Measurements from ENCODE around the gene CACNA2D1. TPM values are rescaled to one million over a fixed set of nuclear protein-coding genes. Genes with fewer than 3 reads are reported as not detected.
"Not testable (repeated sequence)": the region's sequence is repeated elsewhere in the genome, so short reads cannot be mapped to it uniquely, and the experiment has no call there.

CACNA2D1 gene
- total RNA-seq, 4 donors from 2014 or later = 0.30 to 12.8 (median 2.4) TPM

DNA sequence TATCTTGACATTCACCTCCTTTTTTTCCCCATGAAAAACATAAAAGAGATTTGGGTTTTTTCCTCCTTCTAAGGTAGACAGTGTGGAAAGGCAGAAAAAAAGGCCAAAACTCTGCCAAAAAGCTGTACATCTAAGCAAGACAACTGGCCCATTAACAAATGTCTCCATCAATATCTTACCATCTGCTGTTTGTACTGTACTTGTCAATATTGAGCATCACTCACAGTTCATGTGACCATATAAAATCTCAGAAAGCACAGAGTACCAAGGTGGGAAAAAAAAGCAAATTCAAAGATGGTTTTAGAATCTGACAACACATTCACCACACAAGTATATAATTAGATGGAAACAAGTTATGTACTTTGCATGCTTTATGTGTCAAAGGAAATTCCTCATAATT lies 52.6 kb downstream of the CACNA2D1 start:
- no peaks in the 10 kb centered on the region for H3K27me3 ChIP-seq
- no peak for TF ChIP-seq POLR2A (IDR thresholded peaks at IDR 0.05)
- TF ChIP-seq, protein P1, sequence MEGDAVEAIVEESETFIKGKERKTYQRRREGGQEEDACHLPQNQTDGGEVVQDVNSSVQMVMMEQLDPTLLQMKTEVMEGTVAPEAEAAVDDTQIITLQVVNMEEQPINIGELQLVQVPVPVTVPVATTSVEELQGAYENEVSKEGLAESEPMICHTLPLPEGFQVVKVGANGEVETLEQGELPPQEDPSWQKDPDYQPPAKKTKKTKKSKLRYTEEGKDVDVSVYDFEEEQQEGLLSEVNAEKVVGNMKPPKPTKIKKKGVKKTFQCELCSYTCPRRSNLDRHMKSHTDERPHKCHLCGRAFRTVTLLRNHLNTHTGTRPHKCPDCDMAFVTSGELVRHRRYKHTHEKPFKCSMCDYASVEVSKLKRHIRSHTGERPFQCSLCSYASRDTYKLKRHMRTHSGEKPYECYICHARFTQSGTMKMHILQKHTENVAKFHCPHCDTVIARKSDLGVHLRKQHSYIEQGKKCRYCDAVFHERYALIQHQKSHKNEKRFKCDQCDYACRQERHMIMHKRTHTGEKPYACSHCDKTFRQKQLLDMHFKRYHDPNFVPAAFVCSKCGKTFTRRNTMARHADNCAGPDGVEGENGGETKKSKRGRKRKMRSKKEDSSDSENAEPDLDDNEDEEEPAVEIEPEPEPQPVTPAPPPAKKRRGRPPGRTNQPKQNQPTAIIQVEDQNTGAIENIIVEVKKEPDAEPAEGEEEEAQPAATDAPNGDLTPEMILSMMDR (IDR thresholded peaks at IDR 0.05) = no peak
- H3K36me3 ChIP-seq = no peaks in the 10 kb centered on the region
- H3K4me1 ChIP-seq = no peaks in the 10 kb centered on the region
- intact Hi-C loops (cut with DNase I) = no loop called here
- no peak overlapping the region for H3K4me3 ChIP-seq
- no peaks in the 10 kb centered on the region for H3K9me3 ChIP-seq
- no peak for DNase-seq
- no peak overlapping the region for H3K27ac ChIP-seq

DNA sequence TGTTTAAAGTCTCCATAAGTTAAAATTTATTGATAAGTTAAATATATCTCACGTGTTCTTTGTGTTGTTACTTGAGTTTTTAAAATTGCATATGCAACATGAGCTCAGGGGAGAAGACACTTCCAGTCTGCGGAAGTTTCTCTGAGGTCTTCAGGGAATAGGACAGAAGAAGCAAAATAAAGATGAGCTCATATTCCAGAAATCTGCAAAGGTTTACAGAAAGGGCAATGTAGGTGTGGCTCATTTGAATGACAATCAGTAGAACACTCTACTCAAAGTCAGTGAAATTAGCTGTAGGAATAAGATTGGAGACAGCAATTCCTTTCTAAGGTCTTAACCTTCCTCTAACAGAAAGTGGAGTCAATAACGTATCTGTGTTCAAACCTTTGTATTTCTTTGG lies 53.7 kb downstream of the CACNA2D1 start:
- Histone ChIP-seq H3K27ac (no peak overlapping the region), H3K36me3 (no peaks in the 10 kb centered on the region), H3K9me3 (no peaks in the 10 kb centered on the region), H3K4me3 (no peak overlapping the region), H3K4me1 (no peaks in the 10 kb centered on the region), H3K27me3 (no peaks in the 10 kb centered on the region)
- no peak for TF ChIP-seq POLR2A (IDR thresholded peaks at IDR 0.05)
- TF ChIP-seq, protein P1 (IDR thresholded peaks at IDR 0.05) = no peak
- WGBS, 2 donors = 75 to 89% methylated on average over 3 of the region's 3 CpGs
- intact Hi-C loops (cut with DNase I) = no loop called here
- no peak for DNase-seq

DNA sequence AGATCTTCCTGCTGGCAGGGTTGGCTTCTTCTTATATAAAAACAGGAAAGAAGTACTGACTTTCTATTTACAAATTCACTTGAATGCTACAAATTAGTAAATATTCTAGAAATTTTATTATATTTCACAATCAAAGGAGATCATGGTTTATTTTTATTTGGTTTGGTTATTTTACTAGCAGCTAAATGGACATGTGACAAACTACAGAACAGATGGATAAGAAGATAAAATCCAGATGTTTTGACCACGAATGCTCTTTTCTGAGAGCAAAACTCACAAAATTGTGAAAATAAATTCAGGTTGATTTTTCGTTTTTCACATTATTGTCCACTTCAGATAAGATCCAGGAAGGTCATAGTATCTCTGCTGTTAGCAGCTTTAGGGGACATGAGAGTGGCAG lies 55.4 kb downstream of the CACNA2D1 start:
- Histone ChIP-seq H3K9me3 (no peaks in the 10 kb centered on the region), H3K27ac (no peak overlapping the region), H3K27me3 (no peaks in the 10 kb centered on the region), H3K36me3 (no peaks in the 10 kb centered on the region), H3K4me3 (no peak overlapping the region), H3K4me1 (no peaks in the 10 kb centered on the region)
- WGBS, 2 donors = 57 to 69% methylated on average over 2 of the region's 2 CpGs
- intact Hi-C loops (cut with DNase I) = no loop called here
- no peak for DNase-seq
- no peak for TF ChIP-seq POLR2A (IDR thresholded peaks at IDR 0.05)
- TF ChIP-seq, protein P1 (IDR thresholded peaks at IDR 0.05) = no peak

DNA sequence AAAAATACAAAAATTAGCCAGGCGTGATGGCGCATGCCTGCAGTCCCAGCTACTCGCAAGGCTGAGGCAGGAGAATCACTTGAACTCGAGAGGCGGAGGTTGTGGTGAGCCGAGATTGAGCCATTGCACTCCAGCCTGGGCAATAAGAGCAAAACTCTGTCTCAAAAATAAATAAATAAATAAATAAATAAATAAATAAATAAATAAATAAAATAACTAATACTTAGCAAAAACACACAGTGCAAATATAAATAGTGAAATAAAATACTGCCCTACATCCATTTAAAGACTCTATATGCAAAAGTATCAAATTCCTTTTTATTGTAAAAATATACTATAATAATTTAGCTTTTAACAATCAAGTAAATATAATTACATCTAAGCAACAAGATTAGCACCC lies 57.0 kb downstream of the CACNA2D1 start:
- DNase-seq; H3K9me3 ChIP-seq; H3K27ac ChIP-seq; H3K36me3 ChIP-seq; H3K4me3 ChIP-seq; H3K27me3 ChIP-seq; intact Hi-C loops (cut with DNase I): not testable (repeated sequence)
- H3K4me1 ChIP-seq = peaks cover 0 to 12% (median 0%) of the 10 kb centered on the region in 3 donors
- 85 to 91% methylated on average over 6 of the region's 6 CpGs for WGBS, 2 donors

DNA sequence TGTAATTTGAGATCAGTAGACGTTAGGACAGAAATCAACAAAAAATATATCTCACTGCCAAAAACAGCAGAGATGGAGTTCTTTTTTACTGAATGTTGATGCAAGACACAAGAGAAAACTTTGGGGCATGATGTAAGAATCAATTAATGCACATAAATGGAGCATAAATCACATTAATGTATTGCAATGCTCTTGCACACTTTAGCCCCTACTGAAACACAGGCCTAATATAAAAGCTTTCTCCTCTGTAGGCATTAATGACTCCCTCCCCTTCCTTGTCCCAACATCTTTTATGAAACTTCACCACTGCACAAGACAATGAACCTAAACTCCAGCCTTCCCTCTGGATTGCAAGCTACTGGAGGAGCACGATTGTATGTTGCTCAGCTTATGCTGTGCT lies 58.8 kb downstream of the CACNA2D1 start:
- no peak for TF ChIP-seq POLR2A (IDR thresholded peaks at IDR 0.05)
- TF ChIP-seq, protein P1 (IDR thresholded peaks at IDR 0.05) = no peak
- Histone ChIP-seq H3K27me3 (no peaks in the 10 kb centered on the region), H3K36me3 (no peaks in the 10 kb centered on the region), H3K4me3 (no peak overlapping the region), H3K9me3 (no peaks in the 10 kb centered on the region), H3K4me1 (peaks cover 0 to 12% (median 0%) of the 10 kb centered on the region in 3 donors), H3K27ac (no peak overlapping the region)
- 75 to 81% methylated on average over 2 of the region's 2 CpGs for WGBS, 2 donors
- DNase-seq = no peak
- intact Hi-C loops (cut with DNase I) = no loop called here

DNA sequence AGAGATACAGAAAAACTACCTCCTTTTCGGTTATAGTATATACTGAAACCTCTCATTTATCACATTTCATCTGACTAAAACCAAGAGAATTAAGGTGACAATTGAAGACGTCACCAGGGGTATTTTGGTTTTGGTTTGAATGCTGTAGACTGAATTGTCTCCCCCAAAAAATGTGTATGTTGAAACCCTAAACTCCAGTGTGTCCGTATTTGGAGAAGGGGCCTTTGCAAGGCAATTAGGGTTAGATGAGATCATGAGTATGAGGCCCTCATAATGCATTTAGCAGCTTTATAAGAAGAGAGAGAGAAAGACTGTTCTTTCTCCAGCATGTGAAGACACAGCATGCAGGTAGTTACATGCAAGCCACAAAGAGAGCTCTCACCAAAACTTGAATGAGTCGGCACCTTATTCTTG lies 59.5 kb downstream of the CACNA2D1 start:
- Histone ChIP-seq H3K27me3 (no peaks in the 10 kb centered on the region), H3K36me3 (no peaks in the 10 kb centered on the region), H3K4me1 (peaks cover 0 to 12% (median 0%) of the 10 kb centered on the region in 3 donors), H3K27ac (no peak overlapping the region), H3K9me3 (no peaks in the 10 kb centered on the region), H3K4me3 (no peak overlapping the region)
- intact Hi-C loops (cut with DNase I) = no loop called here
- DNase-seq = no peak
- TF ChIP-seq POLR2A (IDR thresholded peaks at IDR 0.05) = no peak
- TF ChIP-seq, protein P1 (IDR thresholded peaks at IDR 0.05) = no peak
- WGBS, 2 donors = 64 to 66% methylated on average over 4 of the region's 4 CpGs
